GM21515 (cell line): ENCODE results near the gene OSBPL6.

Experiments
- ATAC-seq: cut with Tn5 transposase; IDR thresholded peaks from one replicate; pipeline ENCODE4 v1.9.1; 2021; ENCODE audit not compliant: unreplicated experiment

OSBPL6 gene

DNA sequence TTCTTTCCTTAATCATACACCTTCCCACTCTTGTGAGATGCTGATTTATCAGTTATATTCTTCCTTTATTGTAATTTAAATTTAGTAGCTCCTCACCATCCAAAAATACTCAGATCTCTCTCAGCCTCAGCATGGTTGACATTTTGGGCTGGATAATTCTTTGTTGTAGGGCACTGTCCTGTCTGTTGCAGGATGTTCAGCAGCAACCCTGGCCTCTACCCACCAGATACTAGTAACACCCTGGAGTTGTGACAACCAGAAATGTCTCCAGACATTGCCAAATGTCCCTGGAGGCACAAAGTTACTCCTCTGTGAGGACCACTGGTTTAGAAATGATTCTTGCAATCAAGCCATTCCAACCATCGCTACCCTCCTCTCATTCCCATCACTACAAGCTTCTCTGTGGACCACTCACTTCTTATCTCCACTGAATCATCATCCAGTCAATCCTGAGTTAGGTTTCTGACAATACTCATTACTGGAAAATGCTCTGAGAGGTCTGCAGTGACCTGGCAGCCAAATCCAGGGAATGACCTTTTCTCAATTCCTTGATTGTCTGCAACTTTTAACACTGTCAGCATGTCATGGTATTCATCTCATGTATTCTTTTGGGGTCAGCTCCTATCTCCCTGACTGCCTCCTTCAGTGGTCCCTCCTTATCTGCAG lies 43.3 kb downstream of the OSBPL6 start:
- no peak for ATAC-seq

DNA sequence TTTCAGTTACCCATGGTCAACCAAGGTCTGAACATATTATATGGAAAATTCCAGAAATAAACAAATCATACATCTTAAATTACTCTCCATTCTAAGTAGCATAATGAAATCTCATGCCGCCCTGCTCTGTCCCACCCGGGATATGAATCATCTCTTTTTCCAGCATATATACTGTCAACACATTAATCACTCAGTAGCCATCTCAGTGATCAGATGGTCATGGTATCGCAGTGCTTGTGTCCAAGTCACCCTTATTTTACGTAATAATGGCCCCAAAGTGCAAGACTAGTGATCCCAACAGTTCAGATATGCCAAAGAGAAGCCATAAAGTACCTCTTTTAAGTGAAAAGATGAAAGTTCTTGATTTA lies 43.8 kb downstream of the OSBPL6 start:
- no peak for ATAC-seq

DNA sequence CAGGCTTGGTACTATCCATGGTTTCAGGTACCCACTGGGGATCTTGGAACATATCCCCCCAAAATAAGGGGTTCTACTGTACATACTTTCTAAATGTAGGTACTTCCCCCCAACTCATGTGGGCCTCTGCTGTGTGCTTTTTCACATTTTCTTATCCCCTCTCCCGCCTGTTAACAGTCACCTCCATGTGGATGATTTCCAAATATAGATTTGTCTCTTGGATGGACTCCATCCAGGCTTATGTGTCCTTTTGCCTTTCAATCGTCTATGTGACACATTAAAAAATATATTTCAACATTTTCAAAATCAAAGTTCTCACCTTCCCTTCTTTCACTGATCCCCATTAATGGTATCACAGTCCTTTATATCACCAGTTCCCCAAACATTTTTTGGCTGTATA lies 44.4 kb downstream of the OSBPL6 start:
- no peak for ATAC-seq

DNA sequence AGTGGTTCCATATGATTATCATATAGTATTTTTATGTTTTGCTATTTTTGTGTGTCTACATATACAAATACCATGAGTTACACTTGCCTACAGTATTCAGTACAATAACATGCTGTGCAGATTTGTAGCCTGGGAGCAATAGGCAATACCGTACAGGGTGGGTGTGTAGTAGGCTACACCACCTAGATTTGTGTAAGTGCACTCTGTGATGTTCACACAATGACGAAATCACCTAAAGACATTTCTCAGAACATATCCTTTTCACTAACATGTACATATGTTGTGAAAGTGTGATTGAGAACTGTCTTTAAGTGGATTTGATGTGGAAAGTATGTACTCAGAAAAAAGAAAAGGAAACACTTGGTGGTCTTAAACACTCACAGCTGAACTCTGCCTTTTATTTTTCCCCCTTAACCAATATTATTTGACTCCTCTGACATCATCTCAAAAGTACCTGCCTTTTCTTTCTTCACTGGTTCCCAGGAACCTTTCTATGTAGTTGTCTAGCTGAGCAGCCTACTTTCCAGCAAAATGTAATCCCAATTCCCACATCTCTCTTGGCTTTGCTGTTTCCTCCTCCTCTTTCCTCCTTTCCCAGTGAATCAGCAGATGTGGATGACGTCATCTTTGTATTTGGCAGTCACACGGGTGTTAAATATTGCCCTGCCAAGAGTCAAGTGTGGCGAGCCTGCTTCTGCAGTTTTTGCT lies 47.7 kb downstream of the OSBPL6 start:
- ATAC-seq: no peak

DNA sequence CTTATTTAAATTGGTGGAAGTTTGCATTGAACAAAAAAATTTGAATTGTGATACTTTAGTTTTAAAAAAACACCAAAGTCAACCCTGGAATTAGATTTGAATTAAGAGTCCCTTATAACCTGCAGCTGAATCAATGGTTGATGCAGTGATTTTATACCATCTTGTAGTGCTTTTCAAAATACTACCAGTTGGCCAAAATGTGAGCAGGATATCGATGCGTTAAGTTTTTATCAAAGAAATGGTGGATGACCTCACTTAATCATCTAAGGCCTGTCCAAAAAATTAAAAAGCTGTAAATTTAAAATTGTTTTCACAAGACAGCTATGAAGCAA lies 48.2 kb downstream of the OSBPL6 start:
- ATAC-seq: no peak

DNA sequence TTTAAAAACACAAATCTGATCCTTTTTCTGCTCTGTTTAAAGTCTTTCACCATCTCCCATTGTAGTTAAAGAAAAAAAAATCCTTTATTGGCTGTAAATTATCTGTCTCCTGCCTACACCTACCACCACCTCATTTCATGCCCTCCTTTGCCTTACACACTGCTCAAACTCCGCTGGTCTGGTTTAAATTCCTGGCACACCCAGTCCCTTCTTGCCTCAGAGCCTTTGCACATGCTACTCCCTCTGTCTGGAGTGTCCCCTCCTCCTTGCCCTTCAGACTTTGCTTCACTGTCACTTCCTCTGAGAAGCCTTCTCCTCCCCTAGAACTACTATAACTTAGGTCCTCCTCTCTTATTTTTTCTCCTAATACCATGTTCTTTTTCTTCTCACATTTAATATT lies 49.6 kb downstream of the OSBPL6 start:
- ATAC-seq: no peak

DNA sequence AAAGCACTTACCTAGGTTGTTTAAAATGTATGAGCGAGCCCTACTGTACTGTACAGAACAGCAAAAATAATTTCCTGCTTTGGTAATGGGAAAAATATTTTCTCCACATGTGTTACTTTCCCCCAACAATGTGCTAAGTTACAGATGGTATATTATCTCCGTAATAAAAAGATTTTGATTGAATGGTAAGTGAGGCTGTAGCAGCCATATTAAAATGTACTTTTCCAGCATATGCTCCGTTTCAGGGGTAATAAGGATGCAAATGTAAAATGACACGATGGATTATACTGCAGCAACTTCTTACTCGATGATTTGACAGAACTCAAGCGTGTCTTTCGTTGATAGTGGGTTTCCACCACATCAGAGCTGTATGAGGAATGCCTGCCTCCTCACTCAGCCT lies 50.5 kb downstream of the OSBPL6 start:
- no peak for ATAC-seq

DNA sequence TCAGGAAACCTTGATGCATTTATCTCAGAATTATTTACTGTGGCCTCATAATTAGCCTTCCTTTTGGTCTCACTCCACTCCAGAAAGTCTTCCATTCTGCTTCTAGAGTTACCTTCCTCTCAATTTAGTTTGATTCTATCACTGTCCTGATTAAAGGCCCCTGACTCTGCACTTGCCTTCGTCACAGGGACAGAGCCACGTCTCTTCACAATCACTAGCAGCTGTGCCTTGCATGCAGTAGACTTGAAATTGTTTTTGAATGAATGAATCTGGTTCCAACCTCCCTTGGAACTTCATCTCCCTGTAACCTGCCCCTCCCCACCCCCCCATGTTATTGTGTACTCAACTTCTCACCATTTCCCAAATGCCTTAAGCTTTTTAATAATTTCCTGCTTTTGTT lies 52.4 kb downstream of the OSBPL6 start:
- ATAC-seq: no peak

DNA sequence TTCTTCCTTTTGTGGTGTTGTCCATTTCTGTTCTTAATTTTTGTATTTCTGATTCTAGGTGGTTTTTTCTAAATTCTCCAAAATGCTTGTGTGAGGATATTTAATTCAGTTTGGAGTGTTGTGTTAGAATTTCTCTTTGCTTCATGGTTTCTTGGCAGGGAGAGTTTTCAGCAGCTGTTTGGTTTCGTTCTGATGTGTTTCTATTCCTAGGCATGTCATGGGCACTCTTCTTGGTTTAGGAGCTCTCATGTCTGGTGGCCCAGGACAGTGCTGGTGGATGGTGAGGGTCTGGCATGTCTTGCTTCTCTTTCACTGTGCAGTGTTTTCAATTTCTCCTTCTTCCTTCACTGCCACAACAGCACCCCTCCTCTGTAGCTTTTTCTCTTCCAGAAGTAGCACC lies 52.9 kb downstream of the OSBPL6 start:
- ATAC-seq: no peak

DNA sequence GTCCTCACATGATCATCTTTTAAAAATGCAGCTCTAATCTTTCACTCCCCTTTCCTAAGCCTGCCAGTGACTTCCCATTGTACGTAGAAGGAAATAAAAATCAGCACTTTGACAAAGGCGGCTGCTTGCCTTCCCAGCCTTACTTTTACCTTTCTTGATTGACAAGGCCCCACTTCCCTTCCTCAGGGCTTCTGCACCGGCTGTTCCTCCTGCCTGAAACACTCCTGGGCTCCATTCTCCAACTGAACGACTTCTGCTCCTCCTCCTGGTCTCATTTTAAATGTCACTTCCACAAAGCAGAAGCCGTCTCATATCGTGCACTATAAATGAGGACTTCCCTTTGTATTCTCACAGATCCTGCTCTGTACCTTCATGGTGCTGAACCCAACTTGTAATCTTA lies 56.1 kb downstream of the OSBPL6 start:
- no peak for ATAC-seq

DNA sequence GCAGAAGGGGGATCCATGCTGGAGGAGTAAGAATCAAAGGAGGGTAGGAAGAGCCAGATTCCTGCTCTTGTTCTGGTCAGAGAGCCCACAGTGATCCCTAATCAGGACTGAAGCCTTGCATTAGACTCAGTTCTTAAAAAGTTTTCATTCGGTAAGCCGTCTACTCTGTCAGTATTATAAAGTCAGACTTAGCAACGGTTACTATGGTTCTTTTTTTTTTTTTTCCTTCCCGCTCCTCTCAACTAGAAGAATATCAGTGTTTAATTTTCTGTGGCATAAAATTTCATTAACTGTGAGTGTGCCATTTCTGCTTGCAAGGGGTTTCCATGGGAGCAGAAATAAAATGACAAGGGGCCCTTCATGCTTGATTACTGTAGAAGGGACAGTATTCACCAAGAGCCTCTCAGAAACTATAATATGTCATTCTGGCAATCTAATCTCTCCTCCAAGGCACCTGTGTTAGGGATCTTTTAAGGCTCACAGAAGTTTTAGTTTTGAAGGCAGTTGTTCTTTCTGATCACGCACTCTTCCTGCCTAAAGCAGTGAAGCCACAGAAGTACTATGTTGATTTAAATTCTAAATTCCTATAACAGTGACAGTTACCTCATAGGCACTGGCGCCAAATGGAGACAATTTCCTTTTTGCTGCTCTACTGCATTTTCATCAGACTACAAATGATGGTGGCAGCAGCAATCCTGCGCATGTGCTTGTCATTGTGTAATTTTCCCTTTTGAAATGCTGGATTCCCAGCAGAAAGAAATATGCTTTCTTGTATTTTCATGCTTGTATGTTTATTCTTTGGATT lies 57.0 kb downstream of the OSBPL6 start:
- ATAC-seq: no peak

DNA sequence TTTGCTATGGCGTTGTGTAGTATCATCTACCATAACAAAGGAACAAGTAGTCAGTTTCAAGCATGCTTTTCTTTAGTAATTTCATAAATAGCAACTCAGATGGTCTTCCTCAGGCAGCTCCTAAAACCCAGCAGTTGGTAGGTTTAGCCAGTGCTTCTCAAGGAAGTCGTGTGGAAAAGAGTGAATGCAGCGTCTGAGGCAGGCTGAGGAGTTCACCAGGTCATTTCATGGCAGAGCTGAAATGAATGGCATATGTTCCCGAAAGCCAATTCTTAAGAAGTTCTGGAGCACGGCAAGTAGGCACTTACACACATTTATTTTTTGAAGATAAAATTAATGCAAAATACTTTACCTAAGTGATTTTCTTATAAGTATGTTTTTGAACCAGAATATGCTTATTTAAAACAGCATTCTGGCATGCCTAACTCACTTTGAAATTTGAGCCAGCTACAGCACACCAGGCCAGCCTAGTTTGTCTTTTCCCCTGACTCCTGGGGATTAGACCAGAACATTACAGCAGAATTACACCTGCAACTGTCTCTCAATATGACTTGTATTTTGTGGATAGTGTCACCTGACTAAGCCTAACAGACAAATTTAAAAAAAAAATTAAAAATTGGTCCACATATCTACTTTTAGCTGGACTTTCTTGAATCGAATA lies 62.2 kb downstream of the OSBPL6 start:
- no peak for ATAC-seq

DNA sequence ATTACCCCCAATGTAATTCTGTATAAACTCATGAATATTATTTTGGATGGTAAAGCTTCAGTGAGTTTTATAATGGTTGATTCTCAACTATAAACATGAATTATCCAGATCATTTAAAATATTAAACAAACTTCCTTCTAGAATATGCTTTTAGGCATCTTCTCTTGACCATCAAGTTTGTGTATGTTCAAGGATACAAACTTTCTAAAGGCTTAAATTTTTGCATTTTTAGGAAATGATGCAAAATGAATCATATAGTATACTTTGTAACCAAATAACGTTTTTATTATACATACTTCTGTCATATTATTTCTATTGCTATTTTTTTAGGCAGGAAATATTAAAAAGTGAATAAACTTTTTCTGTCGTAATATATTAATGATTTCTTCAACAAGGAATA lies 62.8 kb downstream of the OSBPL6 start:
- no peak for ATAC-seq

DNA sequence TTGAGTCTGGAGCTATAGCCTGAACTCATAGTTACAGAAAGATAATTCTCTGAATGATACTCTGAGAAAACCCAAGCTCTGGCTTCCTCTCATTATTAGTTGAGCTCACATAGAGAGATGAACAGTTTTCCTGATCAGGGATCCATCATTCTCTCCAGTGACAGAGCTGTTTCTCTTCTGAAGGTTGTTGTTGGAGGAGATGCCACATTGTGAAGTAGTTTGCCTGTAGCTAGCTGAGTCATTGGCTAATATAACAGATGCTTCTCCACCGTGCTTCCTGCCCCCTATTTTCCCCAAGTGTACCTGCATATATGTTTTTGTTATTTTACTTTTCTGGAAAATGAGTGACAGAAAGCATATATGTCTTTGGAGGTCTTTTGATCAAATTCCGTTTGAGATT lies 64.6 kb downstream of the OSBPL6 start:
- no peak for ATAC-seq

DNA sequence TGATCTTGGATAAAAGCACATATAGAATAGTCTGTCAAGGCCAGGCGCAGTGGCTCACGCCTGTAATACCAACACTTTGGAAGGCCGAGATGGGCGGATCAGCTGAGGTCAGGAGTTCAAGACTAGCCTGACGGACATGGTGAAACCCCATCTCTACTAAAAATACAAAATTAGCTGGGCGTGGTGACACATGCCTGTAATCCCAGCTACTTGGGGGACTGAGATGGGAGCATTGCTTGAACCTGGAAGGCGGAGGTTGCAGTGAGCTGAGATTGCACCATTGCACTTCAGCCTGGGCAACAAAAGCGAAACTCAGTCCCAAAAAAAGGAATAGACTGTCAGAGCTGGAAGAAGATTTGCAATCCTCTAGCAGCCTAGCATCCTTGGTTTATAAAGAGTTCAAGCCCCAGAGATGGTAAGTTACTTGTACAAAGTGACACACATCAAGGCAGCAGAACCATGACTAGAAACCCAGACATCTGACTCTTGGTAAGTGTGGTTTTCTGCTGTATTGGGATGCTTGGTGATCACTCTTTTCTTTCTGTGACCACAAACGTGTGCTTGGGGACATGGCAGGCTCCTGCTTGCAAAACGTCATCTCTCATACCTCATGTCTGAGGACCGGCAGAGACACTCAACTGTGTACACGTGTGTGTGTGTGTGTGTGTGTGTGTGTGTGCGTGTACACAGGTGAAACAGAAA lies 69.0 kb downstream of the OSBPL6 start:
- no peak for ATAC-seq

DNA sequence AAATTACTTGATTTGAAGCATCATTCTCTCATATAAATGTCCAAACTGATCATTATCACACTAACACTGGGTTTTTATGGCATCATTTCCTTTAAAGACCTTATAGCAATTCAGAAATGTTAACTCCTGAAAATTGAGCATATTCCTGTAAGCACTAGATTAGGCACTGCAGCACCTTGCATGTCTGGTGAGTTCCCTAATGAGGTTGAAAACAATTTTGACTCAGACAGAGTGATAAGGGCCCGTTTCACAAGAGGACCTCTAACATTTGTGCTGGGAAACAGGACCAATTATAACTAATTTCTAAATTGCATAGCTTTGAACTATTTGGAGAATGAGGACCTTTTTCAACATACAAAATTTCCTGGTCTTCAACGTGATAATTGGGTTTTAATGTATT lies 69.9 kb downstream of the OSBPL6 start:
- ATAC-seq: no peak

DNA sequence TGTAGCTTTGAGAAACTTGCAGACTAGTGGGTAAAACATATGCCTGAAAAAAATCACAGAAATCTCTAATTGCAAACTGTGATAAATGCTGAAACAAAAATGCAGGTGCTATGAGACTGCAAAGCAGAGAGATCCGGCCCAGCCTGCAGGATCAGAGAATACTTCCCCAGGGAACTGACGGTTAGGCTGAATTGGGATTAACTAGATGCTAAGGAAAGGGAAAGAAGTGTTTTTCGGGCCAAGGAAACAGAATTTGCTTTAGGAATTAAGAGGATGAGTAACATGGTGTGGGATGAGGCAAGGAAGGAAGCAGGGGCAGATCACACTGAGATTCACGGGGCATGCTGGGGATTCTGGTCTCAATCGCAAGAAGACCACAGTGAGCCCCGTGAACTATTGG lies 71.5 kb downstream of the OSBPL6 start:
- ATAC-seq: no peak

DNA sequence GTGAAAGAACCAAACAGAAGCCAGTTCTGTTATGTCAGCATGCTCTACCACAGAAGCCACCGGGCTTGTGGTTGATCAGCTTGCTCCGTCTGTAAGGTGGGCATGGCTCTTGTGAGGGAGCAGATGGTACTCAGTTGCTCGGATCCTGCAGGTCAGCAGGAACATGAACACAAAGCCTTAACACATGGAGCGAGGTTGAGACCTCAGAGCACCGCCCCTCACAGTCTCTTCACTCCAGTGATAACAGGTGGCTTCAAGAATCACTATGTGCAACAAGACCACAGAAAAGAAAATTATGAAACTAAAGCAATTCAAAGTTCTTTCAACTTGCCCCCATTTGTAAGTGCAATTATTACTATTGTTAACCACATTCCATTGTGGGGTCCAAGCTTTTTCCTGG lies 72.1 kb downstream of the OSBPL6 start:
- ATAC-seq: no peak

DNA sequence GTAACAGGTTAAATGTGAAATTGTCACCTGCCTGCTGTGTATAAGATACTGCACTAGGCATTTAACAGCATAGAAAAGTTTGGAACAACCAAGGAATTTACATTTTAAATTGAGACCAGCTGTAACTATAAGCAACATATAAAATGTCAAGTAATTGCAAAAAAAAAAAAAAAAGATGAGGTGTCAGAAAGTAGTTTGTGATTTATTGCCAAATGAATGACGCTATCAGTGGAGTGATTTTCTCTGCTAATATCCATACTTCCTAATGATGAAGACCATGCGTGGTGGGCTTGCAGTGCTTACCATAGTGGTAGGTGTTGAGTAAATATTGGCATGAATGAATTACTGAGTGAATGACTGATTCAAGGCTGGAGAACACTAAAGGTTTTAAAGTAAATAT lies 73.3 kb downstream of the OSBPL6 start:
- ATAC-seq: no peak

DNA sequence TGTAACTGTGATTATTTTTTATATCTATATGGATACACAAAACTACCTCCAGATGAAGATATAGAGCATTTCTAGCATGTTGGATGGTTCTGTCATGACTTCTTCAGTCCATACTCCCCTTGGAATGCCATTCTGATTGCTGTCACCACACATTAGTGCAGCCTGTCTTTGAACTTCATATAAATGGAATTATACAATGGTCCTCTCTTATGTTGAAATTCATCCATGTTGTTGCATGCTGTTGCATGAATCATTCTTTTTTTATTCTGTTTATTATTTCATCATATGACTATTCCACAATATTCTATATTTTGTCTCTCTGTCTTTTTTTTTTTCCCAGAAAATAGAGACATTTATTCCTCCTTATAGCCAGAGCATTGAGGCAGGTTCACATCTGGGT lies 74.1 kb downstream of the OSBPL6 start:
- no peak for ATAC-seq
